Esophagus muscularis mucosa (tissue), 4 donors: ENCODE results near the gene ITGA5. TPM values are rescaled to one million over a fixed set of nuclear protein-coding genes. Genes with fewer than 3 reads are reported as not detected.

Experiments used
- DNase-seq: peaks from one replicate; pipeline ENCODE4 v3.0.0-alpha.2; 2017; ENCODE audit errors: extremely low spot score
- H3K27ac ChIP-seq, 4 donors: fragments of 200-600 bp; sonication (generic); replicated peaks in 1 of 4; 1 replicate in 3 of 4; 2 replicates in 1 of 4; pipeline ENCODE4 v1.5.1; 2016 to 2019; ENCODE audit warnings: mild to moderate bottlenecking in 1 of 4
- H3K27me3 ChIP-seq, 4 donors: fragments of 200-600 bp; sonication (generic); one replicate each; pipeline versions ENCODE4 v1.5.1 to v1.6.0; 2016 to 2019
- H3K36me3 ChIP-seq, 4 donors: fragments of 200-600 bp; sonication (generic); one replicate each; pipeline ENCODE4 v1.5.1; 2016 to 2019
- H3K4me1 ChIP-seq, 4 donors: fragments of 200-600 bp; sonication (generic); one replicate each; pipeline ENCODE4 v1.5.1; 2016 to 2019
- H3K4me3 ChIP-seq, 4 donors: fragments of 200-600 bp; sonication (generic); 1 replicate in 2 of 4; 2 replicates in 2 of 4; pipeline ENCODE4 v1.5.1; 2016 to 2019; ENCODE audit warnings: mild to moderate bottlenecking in 4 of 4, moderate library complexity in 1 of 4
- H3K9me3 ChIP-seq, 4 donors: fragments of 200-600 bp; sonication (generic); 1 replicate in 3 of 4; 2 replicates in 1 of 4; pipeline ENCODE4 v1.5.1; 2016 to 2019
- CTCF ChIP-seq, 3 experiments: fragments of 200-600 bp in 2 of 3; fragments of 450-650 bp in 1 of 3; sonication (generic) in 2 of 3; IDR thresholded peaks; one replicate each; pipeline ENCODE4 v1.5.1; 2017 to 2019; ENCODE audit warnings: antibody characterized with exemption in 3 of 3, mild to moderate bottlenecking in 2 of 3, moderate library complexity in 1 of 3
- EP300 ChIP-seq: sonication (generic); formaldehyde crosslinking; IDR thresholded peaks from one replicate; pipeline ENCODE4 v1.6.1; 2017; ENCODE audit warnings: antibody characterized with exemption
- POLR2A ChIP-seq: fragments of 450-650 bp; IDR thresholded peaks from one replicate; pipeline ENCODE4 v1.6.1; 2017; ENCODE audit warnings: antibody characterized with exemption, moderate library complexity, mild to moderate bottlenecking, low read depth
- POLR2AphosphoS5 ChIP-seq, 2 donors: sonication (generic); formaldehyde crosslinking; IDR thresholded peaks; one replicate each; pipeline ENCODE4 v1.6.1; 2017; ENCODE audit warnings: antibody characterized with exemption in 2 of 2
- WGBS: methylation state at CpG from one replicate; pipeline ENCODE4 v1.1.5; 2018; 5-methylcytosine and 5-hydroxymethylcytosine counted together
- intact Hi-C: fragments of 100-400 bp; cut with DNase I; formaldehyde crosslinking; loops from one replicate; pipeline ENCODE4 v1.15.1; 2023
- total RNA-seq, 4 donors: library from RNA; depleted of rRNA; stranded (reverse); fragments of >200 nt; gene quantifications; one replicate each; pipeline versions ENCODE4 v1.1.0 to v1.2.1, GENCODE V29; 2016

ITGA5 gene
- total RNA-seq, 4 donors from 2014 or later, result 264 to 785 (median 602) TPM

GRCh38 chr12:54378796-54379397, 40.2 kb downstream of the ITGA5 start:
- TF ChIP-seq CTCF (IDR thresholded peaks at IDR 0.05), result no peak
- no peak for TF ChIP-seq EP300
- TF ChIP-seq POLR2A, result no peak
- TF ChIP-seq POLR2AphosphoS5 (IDR thresholded peaks at IDR 0.05), result no peak
- WGBS, result 13% methylated on average over 35 of the region's 49 CpGs
- Histone ChIP-seq H3K4me1 (peaks cover 29 to 57% (median 49%) of the 10 kb centered on the region in 4 donors), H3K27ac (peak overlapping the region; percentile 83 to 86 (median 84)), H3K4me3 (peak overlapping the region; percentile 59 to 74 (median 62)), H3K9me3 (no peaks in the 10 kb centered on the region), H3K36me3 (no peaks in the 10 kb centered on the region), H3K27me3 (no peaks in the 10 kb centered on the region)
- no peak for DNase-seq
- intact Hi-C loops, result no loop called here

- intact Hi-C loops, result no loop called here
- Histone ChIP-seq H3K27ac (peak overlapping the region; percentile 79 to 86 (median 84)), H3K4me3 (peak overlapping the region; percentile 59 to 74 (median 62)), H3K9me3 (no peaks in the 10 kb centered on the region), H3K4me1 (peaks cover 29 to 64% (median 56%) of the 10 kb centered on the region in 4 donors), H3K27me3 (no peaks in the 10 kb centered on the region), H3K36me3 (no peaks in the 10 kb centered on the region)
- TF ChIP-seq CTCF (IDR thresholded peaks at IDR 0.05), result no peak
- no peak for TF ChIP-seq POLR2A
- no peak for TF ChIP-seq EP300
- TF ChIP-seq POLR2AphosphoS5 (IDR thresholded peaks at IDR 0.05), result no peak
- no peak for DNase-seq
- 81% methylated on average over 6 of the region's 6 CpGs for WGBS
Measured at GRCh38 chr12:54377797-54378515, 41.1 kb downstream of the ITGA5 start.

DNA sequence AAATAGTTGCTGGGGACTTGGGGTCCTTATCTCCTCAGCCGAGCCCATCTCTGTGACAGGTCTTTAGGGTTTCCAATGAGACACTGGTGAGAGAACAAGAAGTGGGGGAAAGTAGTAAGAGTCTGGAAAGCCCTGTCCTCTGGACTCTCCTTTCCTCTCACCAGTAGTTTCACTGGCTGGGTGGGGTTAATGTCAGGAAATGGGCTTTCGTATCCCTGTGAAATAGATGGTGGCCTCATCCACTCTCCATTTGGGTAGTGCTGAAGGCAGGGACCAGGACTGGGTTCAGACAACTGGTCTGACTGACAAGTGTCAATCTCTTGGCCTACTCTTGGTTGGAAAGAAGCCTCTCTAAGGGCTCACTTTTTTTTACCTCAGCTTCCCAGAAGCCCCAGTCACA, 42.1 kb downstream of the ITGA5 start:
- H3K27ac ChIP-seq, result peak overlapping the region; percentile 65 to 86 (median 82)
- 86% methylated on average over 2 of the region's 2 CpGs for WGBS

GRCh38 chr12:54376596-54376995, 42.5 kb downstream of the ITGA5 start:
- peaks cover 38 to 77% (median 69%) of the 10 kb centered on the region in 4 donors for H3K4me1 ChIP-seq
- DNase-seq, result no peak
- intact Hi-C loops, result no loop called here

More for the DNA sequence above, 42.1 kb downstream of the ITGA5 start:
- H3K4me3 ChIP-seq, result peak overlapping the region in 2 of 4 donors; percentile 63 to 74
- H3K4me1 ChIP-seq, result peaks cover 34 to 72% (median 65%) of the 10 kb centered on the region in 4 donors
- intact Hi-C loops, result no loop called here
- H3K27me3 ChIP-seq, result no peaks in the 10 kb centered on the region
- TF ChIP-seq EP300 (no peak), POLR2A (no peak), CTCF (IDR thresholded peaks at IDR 0.05) (no peak), POLR2AphosphoS5 (IDR thresholded peaks at IDR 0.05) (no peak)
- no peak for DNase-seq
- H3K36me3 ChIP-seq, result no peaks in the 10 kb centered on the region
- H3K9me3 ChIP-seq, result no peaks in the 10 kb centered on the region

GRCh38 chr12:54375259-54375579, 43.8 kb downstream of the ITGA5 start:
- intact Hi-C loops, result no loop called here
- H3K27ac ChIP-seq, result peak overlapping the region; percentile 65 to 86 (median 82)

More at GRCh38 chr12:54376596-54376995, 42.5 kb downstream of the ITGA5 start:
- no peaks in the 10 kb centered on the region for H3K9me3 ChIP-seq
- H3K27ac ChIP-seq, result peak overlapping the region; percentile 65 to 86 (median 82)
- TF ChIP-seq POLR2AphosphoS5 (IDR thresholded peaks at IDR 0.05), result peak in 1 of 2 donors; percentile 35
- TF ChIP-seq EP300, result no peak
- TF ChIP-seq POLR2A, result no peak
- H3K27me3 ChIP-seq, result no peaks in the 10 kb centered on the region
- no peaks in the 10 kb centered on the region for H3K36me3 ChIP-seq
- WGBS, result 61% methylated on average over 4 of the region's 4 CpGs
- no peak overlapping the region for H3K4me3 ChIP-seq

More at GRCh38 chr12:54375259-54375579, 43.8 kb downstream of the ITGA5 start:
- Histone ChIP-seq H3K27me3 (no peaks in the 10 kb centered on the region), H3K9me3 (no peaks in the 10 kb centered on the region), H3K4me1 (peaks cover 51 to 90% (median 83%) of the 10 kb centered on the region in 4 donors), H3K36me3 (no peaks in the 10 kb centered on the region), H3K4me3 (no peak overlapping the region)
- WGBS, result 64% methylated on average over 2 of the region's 2 CpGs
- no peak for DNase-seq
- TF ChIP-seq POLR2AphosphoS5 (IDR thresholded peaks at IDR 0.05) (no peak), POLR2A (no peak), CTCF (IDR thresholded peaks at IDR 0.05) (no peak), EP300 (no peak)
